Measurements from ENCODE around the gene XXYLT1. TPM values are rescaled to one million over a fixed set of nuclear protein-coding genes. Genes with fewer than 3 reads are reported as not detected.
A peak's percentile ranks its signal among the peaks of the same experiment; 100 is the strongest.

Gene XXYLT1
- total RNA-seq, 1 experiment from 2014 or later: 23.4 TPM

DNA sequence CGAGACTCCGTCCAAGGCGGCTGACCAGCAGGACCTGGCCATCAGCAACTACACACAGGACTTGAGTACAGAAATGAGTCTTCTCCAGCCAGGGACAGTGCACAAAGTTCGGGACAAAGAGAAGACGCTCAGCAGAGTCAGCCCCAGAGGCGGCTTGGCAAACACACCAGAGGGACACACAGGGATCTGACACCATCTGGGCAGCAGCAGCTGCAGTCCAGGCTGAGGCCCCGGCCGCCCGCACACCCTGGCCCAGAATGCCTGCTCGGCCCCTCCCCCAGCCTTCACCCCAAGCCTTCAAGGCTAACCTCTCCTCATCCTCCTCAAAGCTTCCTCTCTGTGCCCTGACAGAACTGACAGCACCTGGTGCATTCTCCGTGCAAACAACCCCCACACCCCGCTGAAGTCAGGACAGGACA, 61.1 kb downstream of the XXYLT1 start:
- TF ChIP-seq NR1H2 (CRISPR knock-in tag; IDR thresholded peaks at IDR 0.05) (no peak), NFATC4 (CRISPR knock-in tag; IDR thresholded peaks at IDR 0.05) (no peak), EMX1 (CRISPR knock-in tag; IDR thresholded peaks at IDR 0.05) (no peak), TEAD4 (CRISPR knock-in tag; IDR thresholded peaks at IDR 0.05) (no peak), NR2C2 (CRISPR knock-in tag; IDR thresholded peaks at IDR 0.05) (no peak), ZNF138 (CRISPR knock-in tag; conservative IDR thresholded peaks at IDR 0.05) (no peak), SMAD4 (CRISPR knock-in tag; IDR thresholded peaks at IDR 0.05) (no peak), NFE2L1 (CRISPR knock-in tag; IDR thresholded peaks at IDR 0.05) (no peak), ZBTB21 (CRISPR knock-in tag; IDR thresholded peaks at IDR 0.05; ENCODE audit: borderline replicate concordance) (no peak), RELA (CRISPR knock-in tag; IDR thresholded peaks at IDR 0.05; ENCODE audit: borderline replicate concordance) (no peak), ZNF416 (CRISPR knock-in tag; IDR thresholded peaks at IDR 0.05) (no peak)
- TF ChIP-seq, protein P1, sequence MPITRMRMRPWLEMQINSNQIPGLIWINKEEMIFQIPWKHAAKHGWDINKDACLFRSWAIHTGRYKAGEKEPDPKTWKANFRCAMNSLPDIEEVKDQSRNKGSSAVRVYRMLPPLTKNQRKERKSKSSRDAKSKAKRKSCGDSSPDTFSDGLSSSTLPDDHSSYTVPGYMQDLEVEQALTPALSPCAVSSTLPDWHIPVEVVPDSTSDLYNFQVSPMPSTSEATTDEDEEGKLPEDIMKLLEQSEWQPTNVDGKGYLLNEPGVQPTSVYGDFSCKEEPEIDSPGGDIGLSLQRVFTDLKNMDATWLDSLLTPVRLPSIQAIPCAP (CRISPR knock-in tag; IDR thresholded peaks at IDR 0.05): no peak
- TF ChIP-seq, protein P2, sequence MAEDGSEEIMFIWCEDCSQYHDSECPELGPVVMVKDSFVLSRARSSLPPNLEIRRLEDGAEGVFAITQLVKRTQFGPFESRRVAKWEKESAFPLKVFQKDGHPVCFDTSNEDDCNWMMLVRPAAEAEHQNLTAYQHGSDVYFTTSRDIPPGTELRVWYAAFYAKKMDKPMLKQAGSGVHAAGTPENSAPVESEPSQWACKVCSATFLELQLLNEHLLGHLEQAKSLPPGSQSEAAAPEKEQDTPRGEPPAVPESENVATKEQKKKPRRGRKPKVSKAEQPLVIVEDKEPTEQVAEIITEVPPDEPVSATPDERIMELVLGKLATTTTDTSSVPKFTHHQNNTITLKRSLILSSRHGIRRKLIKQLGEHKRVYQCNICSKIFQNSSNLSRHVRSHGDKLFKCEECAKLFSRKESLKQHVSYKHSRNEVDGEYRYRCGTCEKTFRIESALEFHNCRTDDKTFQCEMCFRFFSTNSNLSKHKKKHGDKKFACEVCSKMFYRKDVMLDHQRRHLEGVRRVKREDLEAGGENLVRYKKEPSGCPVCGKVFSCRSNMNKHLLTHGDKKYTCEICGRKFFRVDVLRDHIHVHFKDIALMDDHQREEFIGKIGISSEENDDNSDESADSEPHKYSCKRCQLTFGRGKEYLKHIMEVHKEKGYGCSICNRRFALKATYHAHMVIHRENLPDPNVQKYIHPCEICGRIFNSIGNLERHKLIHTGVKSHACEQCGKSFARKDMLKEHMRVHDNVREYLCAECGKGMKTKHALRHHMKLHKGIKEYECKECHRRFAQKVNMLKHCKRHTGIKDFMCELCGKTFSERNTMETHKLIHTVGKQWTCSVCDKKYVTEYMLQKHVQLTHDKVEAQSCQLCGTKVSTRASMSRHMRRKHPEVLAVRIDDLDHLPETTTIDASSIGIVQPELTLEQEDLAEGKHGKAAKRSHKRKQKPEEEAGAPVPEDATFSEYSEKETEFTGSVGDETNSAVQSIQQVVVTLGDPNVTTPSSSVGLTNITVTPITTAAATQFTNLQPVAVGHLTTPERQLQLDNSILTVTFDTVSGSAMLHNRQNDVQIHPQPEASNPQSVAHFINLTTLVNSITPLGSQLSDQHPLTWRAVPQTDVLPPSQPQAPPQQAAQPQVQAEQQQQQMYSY (CRISPR knock-in tag; IDR thresholded peaks at IDR 0.05): no peak
- TF ChIP-seq, protein P3, sequence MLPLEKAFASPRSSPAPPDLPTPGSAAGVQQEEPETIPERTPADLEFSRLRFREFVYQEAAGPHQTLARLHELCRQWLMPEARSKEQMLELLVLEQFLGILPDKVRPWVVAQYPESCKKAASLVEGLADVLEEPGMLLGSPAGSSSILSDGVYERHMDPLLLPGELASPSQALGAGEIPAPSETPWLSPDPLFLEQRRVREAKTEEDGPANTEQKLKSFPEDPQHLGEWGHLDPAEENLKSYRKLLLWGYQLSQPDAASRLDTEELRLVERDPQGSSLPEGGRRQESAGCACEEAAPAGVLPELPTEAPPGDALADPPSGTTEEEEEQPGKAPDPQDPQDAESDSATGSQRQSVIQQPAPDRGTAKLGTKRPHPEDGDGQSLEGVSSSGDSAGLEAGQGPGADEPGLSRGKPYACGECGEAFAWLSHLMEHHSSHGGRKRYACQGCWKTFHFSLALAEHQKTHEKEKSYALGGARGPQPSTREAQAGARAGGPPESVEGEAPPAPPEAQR (CRISPR knock-in tag; IDR thresholded peaks at IDR 0.05): no peak
- TF ChIP-seq, protein P4, sequence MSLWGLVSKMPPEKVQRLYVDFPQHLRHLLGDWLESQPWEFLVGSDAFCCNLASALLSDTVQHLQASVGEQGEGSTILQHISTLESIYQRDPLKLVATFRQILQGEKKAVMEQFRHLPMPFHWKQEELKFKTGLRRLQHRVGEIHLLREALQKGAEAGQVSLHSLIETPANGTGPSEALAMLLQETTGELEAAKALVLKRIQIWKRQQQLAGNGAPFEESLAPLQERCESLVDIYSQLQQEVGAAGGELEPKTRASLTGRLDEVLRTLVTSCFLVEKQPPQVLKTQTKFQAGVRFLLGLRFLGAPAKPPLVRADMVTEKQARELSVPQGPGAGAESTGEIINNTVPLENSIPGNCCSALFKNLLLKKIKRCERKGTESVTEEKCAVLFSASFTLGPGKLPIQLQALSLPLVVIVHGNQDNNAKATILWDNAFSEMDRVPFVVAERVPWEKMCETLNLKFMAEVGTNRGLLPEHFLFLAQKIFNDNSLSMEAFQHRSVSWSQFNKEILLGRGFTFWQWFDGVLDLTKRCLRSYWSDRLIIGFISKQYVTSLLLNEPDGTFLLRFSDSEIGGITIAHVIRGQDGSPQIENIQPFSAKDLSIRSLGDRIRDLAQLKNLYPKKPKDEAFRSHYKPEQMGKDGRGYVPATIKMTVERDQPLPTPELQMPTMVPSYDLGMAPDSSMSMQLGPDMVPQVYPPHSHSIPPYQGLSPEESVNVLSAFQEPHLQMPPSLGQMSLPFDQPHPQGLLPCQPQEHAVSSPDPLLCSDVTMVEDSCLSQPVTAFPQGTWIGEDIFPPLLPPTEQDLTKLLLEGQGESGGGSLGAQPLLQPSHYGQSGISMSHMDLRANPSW (CRISPR knock-in tag; conservative IDR thresholded peaks at IDR 0.05; ENCODE audit: low read depth): no peak
- TF ChIP-seq, protein P5, sequence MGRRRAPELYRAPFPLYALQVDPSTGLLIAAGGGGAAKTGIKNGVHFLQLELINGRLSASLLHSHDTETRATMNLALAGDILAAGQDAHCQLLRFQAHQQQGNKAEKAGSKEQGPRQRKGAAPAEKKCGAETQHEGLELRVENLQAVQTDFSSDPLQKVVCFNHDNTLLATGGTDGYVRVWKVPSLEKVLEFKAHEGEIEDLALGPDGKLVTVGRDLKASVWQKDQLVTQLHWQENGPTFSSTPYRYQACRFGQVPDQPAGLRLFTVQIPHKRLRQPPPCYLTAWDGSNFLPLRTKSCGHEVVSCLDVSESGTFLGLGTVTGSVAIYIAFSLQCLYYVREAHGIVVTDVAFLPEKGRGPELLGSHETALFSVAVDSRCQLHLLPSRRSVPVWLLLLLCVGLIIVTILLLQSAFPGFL (CRISPR knock-in tag; IDR thresholded peaks at IDR 0.05; ENCODE audit: borderline replicate concordance): no peak
- TF ChIP-seq, protein P6, sequence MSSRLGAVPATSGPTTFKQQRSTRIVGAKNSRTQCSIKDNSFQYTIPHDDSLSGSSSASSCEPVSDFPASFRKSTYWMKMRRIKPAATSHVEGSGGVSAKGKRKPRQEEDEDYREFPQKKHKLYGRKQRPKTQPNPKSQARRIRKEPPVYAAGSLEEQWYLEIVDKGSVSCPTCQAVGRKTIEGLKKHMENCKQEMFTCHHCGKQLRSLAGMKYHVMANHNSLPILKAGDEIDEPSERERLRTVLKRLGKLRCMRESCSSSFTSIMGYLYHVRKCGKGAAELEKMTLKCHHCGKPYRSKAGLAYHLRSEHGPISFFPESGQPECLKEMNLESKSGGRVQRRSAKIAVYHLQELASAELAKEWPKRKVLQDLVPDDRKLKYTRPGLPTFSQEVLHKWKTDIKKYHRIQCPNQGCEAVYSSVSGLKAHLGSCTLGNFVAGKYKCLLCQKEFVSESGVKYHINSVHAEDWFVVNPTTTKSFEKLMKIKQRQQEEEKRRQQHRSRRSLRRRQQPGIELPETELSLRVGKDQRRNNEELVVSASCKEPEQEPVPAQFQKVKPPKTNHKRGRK (CRISPR knock-in tag; IDR thresholded peaks at IDR 0.05; ENCODE audit: borderline replicate concordance): no peak
- TF ChIP-seq, protein P7, sequence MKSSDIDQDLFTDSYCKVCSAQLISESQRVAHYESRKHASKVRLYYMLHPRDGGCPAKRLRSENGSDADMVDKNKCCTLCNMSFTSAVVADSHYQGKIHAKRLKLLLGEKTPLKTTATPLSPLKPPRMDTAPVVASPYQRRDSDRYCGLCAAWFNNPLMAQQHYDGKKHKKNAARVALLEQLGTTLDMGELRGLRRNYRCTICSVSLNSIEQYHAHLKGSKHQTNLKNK (CRISPR knock-in tag; IDR thresholded peaks at IDR 0.05): no peak
- DNase-seq (ENCODE audit: low spot score): no peak
- Mint-ChIP-seq H3K4me1 (peaks cover 49% of the 10 kb centered on the region), H3K9me3 (peaks cover 4% of the 10 kb centered on the region), H3K27me3 (ENCODE audit: low read depth) (no peaks in the 10 kb centered on the region), H3K4me3 (no peak overlapping the region), H3K27ac (peak overlapping the region; percentile 26; the same call in 1 of the 2 replicates), H3K36me3 (peaks cover 3% of the 10 kb centered on the region)
- POLR2A ChIA-PET: no interaction called here
- CTCF ChIA-PET: interaction anchor here (1.4 kb wide), 1 partner anchor 538 kb away, joined by 3 read pairs; no protein-coding TSS in a partner anchor
- ATAC-seq: no peak; the same call in 1 of the 2 replicates

Data from WTC11 (cell line).